Measurements from ENCODE around the gene ARHGAP15. TPM values are rescaled to one million over a fixed set of nuclear protein-coding genes. Genes with fewer than 3 reads are reported as not detected.

ARHGAP15 gene
- total and polyA plus RNA-seq, 2 donors from 2014 or later = 5.7 to 23.1 TPM

DNA sequence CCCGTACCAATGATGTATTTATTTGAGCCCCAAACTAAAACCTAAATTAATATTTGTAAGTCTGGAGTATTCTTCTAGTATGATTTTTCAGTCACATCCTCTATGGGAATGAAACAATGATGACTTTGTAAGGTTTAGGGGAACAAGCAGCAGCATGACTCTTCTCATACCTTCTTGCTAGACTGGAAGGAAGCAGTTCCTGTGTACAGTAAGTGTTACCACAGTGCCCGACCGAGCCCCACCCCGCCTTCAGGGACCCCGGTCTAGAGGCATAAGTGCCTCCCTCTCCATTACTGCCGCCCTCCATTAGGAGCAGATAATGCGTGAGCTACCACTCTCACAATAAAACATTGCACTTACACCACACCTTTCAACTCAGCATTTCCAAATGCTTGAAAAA is 599.3 kb downstream of the ARHGAP15 start:
- no peaks in the 10 kb centered on the region for H3K4me1 ChIP-seq (ENCODE audit: control insufficient read depth in 2 of 3, insufficient read depth in 2 of 3, low read depth in 1 of 3, low read length in 3 of 3)
- H3K27ac ChIP-seq (ENCODE audit: low read depth in 2 of 2, low read length in 2 of 2) = no peak overlapping the region
- no peaks in the 10 kb centered on the region for H3K9me3 ChIP-seq (ENCODE audit: control insufficient read depth in 2 of 3, insufficient read depth in 1 of 3, low read length in 3 of 3)
- H3K36me3 ChIP-seq (ENCODE audit: control insufficient read depth in 2 of 3, insufficient read depth in 3 of 3, low read length in 3 of 3) = no peaks in the 10 kb centered on the region
- no peak for DNase-seq
- H3K27me3 ChIP-seq (ENCODE audit: control insufficient read depth, insufficient read depth, low read length) = no peaks in the 10 kb centered on the region
- H3K9ac ChIP-seq (ENCODE audit: low read length in 3 of 3) = no peak overlapping the region
- no peak for FAIRE-seq
- TF ChIP-seq, protein P1, sequence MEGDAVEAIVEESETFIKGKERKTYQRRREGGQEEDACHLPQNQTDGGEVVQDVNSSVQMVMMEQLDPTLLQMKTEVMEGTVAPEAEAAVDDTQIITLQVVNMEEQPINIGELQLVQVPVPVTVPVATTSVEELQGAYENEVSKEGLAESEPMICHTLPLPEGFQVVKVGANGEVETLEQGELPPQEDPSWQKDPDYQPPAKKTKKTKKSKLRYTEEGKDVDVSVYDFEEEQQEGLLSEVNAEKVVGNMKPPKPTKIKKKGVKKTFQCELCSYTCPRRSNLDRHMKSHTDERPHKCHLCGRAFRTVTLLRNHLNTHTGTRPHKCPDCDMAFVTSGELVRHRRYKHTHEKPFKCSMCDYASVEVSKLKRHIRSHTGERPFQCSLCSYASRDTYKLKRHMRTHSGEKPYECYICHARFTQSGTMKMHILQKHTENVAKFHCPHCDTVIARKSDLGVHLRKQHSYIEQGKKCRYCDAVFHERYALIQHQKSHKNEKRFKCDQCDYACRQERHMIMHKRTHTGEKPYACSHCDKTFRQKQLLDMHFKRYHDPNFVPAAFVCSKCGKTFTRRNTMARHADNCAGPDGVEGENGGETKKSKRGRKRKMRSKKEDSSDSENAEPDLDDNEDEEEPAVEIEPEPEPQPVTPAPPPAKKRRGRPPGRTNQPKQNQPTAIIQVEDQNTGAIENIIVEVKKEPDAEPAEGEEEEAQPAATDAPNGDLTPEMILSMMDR (IDR thresholded peaks at IDR 0.05; ENCODE audit: borderline replicate concordance, extremely low read depth, insufficient read depth) = no peak
- intact Hi-C loops (cut with DNase I) = no loop called here
- H3K4me3 ChIP-seq (ENCODE audit: low read length in 3 of 3) = no peak overlapping the region

DNA sequence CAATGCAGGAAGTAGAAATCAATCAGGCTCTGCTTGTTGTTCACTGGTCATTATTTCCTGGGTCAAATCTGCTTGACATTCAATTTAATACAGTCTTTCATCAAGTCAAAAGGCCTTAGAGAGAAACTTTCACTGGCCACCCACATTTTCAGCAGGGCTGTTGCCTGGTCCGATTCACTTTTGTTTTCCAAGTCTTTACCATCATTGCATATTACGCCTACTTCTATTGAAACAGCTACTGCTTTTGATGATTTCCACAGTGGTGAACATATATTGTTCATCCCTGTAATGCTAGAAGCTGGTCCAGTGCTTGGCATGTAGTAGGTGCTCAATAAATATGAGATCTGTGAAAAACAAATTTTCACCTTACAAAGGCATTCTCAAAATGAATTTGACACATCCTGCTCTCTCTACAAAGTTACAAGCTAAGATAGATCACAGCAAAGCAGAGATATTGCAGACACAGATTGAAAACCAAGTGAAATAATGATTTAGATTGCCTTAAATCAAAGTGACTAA is 600.1 kb downstream of the ARHGAP15 start:
- H3K4me3 ChIP-seq (ENCODE audit: low read length in 3 of 3) = no peak overlapping the region
- H3K9me3 ChIP-seq (ENCODE audit: control insufficient read depth in 2 of 3, insufficient read depth in 1 of 3, low read length in 3 of 3) = no peaks in the 10 kb centered on the region
- no peaks in the 10 kb centered on the region for H3K4me1 ChIP-seq (ENCODE audit: control insufficient read depth in 2 of 3, insufficient read depth in 2 of 3, low read depth in 1 of 3, low read length in 3 of 3)
- DNase-seq = no peak
- H3K36me3 ChIP-seq (ENCODE audit: control insufficient read depth in 2 of 3, insufficient read depth in 3 of 3, low read length in 3 of 3) = no peaks in the 10 kb centered on the region
- no peak overlapping the region for H3K9ac ChIP-seq (ENCODE audit: low read length in 3 of 3)
- TF ChIP-seq, protein P1 (IDR thresholded peaks at IDR 0.05; ENCODE audit: borderline replicate concordance, extremely low read depth, insufficient read depth) = no peak
- no peak for FAIRE-seq
- intact Hi-C loops (cut with DNase I) = no loop called here
- no peaks in the 10 kb centered on the region for H3K27me3 ChIP-seq (ENCODE audit: control insufficient read depth, insufficient read depth, low read length)
- no peak overlapping the region for H3K27ac ChIP-seq (ENCODE audit: low read depth in 2 of 2, low read length in 2 of 2)

DNA sequence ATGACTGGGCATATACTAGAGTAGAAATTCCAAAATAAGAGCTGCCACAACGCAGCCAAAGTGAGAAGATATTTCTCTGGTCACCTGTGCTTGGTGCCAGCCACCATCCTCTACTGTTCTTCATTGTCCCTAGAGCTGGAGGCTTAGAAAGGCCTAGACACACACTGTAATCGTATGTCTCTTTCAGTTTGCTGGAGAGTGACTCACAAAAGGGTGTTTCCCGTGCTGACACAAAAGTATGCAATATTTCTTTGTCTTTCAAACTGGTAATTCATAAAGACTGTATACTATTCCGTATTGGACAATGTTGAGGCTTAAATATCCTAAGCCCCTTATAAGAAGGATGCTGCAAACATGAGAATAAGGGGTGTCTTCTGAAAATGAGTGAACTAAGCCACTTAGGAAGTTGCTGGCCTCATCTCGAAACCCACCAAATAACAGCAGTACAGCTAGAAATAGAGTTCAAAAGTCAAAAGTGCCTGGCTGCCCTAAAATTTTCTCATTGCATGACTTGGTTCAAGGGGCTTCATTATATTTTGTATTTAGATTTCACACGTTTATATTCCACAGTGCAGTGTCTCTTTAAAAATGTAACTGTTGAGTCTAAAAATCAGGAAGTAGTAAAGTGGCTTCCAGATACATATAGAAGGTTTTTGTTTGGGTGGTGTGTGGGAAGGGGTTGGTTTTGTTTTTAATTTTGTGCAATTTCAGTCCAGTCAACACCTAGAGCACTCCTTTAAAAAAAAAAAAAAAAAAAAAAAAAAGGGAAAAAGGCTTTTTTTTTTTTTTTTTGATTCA is 601.1 kb downstream of the ARHGAP15 start:
- no peak overlapping the region for H3K9ac ChIP-seq (ENCODE audit: low read length in 3 of 3)
- FAIRE-seq (no peak), DNase-seq (no peak)
- H3K4me3 ChIP-seq (ENCODE audit: low read length in 3 of 3) = no peak overlapping the region
- TF ChIP-seq, protein P1 (IDR thresholded peaks at IDR 0.05; ENCODE audit: borderline replicate concordance, extremely low read depth, insufficient read depth) = no peak
- intact Hi-C loops (cut with DNase I) = no loop called here
- H3K27ac ChIP-seq (ENCODE audit: low read depth in 2 of 2, low read length in 2 of 2) = no peak overlapping the region
- no peaks in the 10 kb centered on the region for H3K36me3 ChIP-seq (ENCODE audit: control insufficient read depth in 2 of 3, insufficient read depth in 3 of 3, low read length in 3 of 3)
- no peaks in the 10 kb centered on the region for H3K4me1 ChIP-seq (ENCODE audit: control insufficient read depth in 2 of 3, insufficient read depth in 2 of 3, low read depth in 1 of 3, low read length in 3 of 3)
- no peaks in the 10 kb centered on the region for H3K9me3 ChIP-seq (ENCODE audit: control insufficient read depth in 2 of 3, insufficient read depth in 1 of 3, low read length in 3 of 3)
- H3K27me3 ChIP-seq (ENCODE audit: control insufficient read depth, insufficient read depth, low read length) = no peaks in the 10 kb centered on the region

Measured in kidney (tissue), 14 donors.